Activated CD4-positive, CD25-positive, alpha-beta regulatory T cell treated with anti-CD3 and anti-CD28 coated beads, Interleukin-2, amount 50 U/mL, for 24 hours (primary cell): ENCODE data around the gene IL1RAPL1.

Experiments
- ATAC-seq, 2 donors: fragments of 150-1000 bp; cut with Tn5 transposase; one replicate each; pipeline ENCODE4 v1.10.0; 2021; ENCODE audit warnings: mild to moderate bottlenecking in 1 of 2, moderate library complexity in 1 of 2

IL1RAPL1 gene

GRCh38 chrX:28802625-28803024 lies 215.4 kb downstream of the IL1RAPL1 start:
- ATAC-seq, result no peak

- ATAC-seq, result no peak
Measured at GRCh38 chrX:28835991-28836390, 248.7 kb downstream of the IL1RAPL1 start.

GRCh38 chrX:28843817-28844216 lies 256.6 kb downstream of the IL1RAPL1 start:
- no peak for ATAC-seq

DNA sequence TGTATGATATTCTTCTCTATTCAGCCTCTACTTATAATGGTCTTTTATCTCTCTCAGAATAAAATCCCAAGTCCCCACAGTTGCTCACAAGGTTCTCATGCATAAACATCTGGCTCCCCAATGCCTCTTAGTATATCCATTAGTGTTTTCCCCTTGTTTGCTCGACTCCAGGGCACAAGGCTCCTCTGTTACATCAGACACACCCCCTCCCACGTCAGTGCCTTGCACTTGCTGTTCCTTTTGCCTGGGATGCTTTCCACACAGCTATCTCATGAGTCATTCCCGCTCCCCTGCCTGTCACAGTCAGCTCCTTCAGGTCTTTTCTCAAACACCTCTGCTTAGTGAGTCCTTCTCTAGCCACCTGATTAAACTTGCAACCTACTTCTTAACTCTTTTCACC lies 260.2 kb downstream of the IL1RAPL1 start:
- ATAC-seq, result no peak

DNA sequence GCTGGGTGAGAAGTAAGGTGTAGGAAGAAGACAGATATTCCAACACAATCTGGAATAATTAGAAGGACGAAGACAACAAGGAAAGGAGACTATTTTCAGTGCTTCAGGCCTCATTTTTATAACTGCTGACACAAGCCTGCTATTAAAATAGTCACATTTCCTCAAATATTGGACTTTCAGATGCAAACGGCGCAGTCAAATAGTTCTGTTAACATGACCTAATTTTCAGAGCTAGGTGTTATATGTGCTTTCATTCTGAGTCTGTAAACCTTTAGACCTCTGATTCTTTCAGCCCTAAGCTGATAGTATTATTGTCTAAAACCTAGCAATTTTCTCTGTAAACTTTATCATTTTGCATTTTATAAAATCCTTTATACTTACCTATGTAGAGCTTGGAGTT lies 261.5 kb downstream of the IL1RAPL1 start:
- no peak for ATAC-seq

- ATAC-seq, result no peak
Measured at GRCh38 chrX:28850955-28851354, 263.7 kb downstream of the IL1RAPL1 start.

- ATAC-seq, result no peak
Measured at GRCh38 chrX:28851871-28852270, 264.6 kb downstream of the IL1RAPL1 start.

- no peak for ATAC-seq
Measured at GRCh38 chrX:28854637-28855036, 267.4 kb downstream of the IL1RAPL1 start.

DNA sequence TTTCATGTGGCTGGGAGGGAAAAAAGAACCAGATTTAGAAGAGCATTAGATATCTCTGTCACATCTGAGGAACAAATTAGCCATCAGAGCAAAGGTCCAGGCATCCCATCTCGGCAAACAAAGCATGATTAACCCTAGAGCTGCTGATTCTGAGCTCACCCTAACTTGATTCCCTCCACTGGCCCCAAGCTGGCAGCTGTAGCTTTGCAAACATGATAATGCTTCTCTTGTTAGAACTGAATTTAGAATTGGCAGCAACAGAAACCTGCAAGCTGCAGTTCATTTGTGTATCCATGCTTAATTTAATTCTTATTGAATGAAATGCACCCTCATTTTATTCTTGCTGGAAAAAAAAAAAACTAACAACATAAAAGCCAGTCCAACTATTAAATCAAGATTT lies 289.2 kb downstream of the IL1RAPL1 start:
- no peak for ATAC-seq

DNA sequence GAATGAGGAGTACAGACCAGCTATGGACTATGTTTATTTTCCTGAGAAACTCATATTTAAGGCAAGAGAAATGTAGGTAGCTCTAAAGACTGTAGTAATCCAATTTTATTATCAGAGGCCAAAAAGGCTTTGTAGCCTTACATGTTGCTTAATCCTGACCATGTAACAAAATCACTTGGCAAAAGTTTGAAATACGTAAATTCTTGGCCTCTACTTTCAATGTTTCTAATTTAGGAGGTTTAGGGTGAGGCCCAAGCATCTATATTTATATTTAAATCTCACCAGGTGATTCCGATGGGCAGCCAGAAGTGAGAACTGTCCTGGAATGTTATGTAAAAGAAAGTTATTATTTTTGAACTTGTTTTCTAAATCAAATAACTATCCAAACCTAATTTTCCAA lies 289.7 kb downstream of the IL1RAPL1 start:
- ATAC-seq, result no peak

- no peak for ATAC-seq
Measured at GRCh38 chrX:28880136-28880535, 292.9 kb downstream of the IL1RAPL1 start.

- ATAC-seq, result no peak
Measured at GRCh38 chrX:28884823-28885222, 297.6 kb downstream of the IL1RAPL1 start.

DNA sequence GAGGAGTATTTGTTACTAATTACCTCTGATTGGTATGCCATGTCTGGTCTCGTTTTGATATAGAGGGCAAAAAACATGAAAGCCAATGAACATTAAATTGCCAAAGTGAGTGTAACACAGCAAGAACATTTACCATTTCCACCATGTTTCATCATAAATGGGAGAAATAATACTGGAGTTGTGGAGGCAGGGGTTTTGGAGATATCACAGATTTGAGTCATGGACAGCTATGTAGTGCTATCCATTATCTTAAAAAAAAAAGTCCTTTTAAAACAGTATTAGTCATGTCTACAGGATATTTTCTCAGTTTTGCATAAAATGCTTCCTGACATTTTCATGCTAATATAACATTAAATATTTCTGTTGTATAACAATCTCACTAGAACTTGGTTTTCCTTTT lies 301.2 kb downstream of the IL1RAPL1 start:
- no peak for ATAC-seq

GRCh38 chrX:28889591-28890090 lies 302.4 kb downstream of the IL1RAPL1 start:
- no peak for ATAC-seq

- no peak for ATAC-seq
Measured at GRCh38 chrX:28901637-28902036, 314.4 kb downstream of the IL1RAPL1 start.

- no peak for ATAC-seq
Measured at GRCh38 chrX:28910487-28910886, 323.2 kb downstream of the IL1RAPL1 start.

DNA sequence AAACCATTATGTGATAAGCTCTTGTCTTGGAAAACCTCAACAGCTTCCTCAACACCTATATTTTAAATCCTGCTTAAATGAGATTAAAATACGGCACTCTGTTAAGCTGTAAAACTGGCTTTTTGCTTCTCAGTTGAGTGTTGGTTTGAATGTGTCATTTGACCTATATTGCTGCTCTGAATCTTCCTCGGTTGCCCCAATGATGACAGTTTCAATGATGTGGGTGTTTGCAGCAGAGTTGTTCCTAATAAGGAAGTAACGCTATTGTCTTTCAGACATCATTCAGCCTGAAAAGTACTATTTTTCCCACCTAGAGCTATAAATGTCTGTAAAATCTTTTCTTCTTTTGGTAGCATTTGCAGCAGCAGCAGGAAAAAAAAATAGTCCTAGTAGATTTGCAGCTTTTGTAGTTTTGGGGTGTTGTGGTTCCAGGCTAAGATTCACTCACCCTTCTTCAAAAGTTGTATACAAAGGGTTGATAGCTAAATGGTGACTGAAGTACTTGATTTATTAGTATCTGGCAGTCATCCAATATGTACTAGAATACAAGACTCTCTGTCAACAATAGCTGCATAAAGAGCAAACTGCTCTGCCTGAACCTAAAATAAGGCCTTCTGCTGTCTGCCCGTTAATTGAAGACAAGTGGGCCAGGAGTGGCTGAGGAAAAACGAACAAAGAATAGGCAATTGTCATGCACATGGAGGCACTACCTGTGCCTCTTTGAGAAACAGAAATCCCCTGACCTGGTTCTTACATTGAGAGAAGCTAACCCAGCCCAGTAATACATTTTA lies 333.1 kb downstream of the IL1RAPL1 start:
- no peak for ATAC-seq

DNA sequence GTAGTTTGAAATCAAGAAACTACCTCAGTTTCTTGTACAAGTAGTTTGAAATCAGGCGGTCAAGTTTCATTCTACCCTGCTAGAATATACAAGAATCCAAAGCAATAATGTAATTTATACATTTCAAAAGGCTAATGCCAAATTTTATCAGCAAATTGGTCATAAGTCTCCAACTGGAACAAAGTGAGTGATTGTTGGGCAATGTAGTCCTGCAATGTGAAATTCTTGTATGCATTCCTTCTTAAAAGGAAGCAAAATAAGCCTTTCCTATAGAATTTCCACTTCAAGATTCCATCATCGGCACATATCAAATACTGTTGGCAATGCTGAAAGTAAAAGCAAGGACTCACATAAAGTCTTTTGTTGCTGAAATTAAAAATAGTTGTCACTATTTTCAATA lies 334.9 kb downstream of the IL1RAPL1 start:
- ATAC-seq, result no peak

DNA sequence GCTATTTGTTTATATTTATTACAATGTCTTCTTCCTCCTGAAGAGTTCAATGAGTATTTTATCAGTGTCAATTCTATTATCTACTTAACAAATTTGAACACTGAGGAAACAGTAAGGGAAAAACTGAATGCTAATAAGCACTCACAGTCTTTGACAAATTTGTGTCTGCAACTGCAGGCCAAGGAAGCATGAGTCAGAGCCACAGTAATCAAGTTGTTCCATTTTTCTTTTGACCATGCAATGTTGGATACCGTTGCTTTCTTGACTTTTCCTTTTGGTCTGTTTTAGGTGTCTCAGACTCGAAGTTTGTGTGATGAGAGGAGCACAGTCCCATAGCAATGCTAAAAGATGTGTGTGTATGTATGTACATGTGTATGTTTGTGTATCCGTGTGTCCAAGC lies 359.6 kb downstream of the IL1RAPL1 start:
- ATAC-seq, result no peak

DNA sequence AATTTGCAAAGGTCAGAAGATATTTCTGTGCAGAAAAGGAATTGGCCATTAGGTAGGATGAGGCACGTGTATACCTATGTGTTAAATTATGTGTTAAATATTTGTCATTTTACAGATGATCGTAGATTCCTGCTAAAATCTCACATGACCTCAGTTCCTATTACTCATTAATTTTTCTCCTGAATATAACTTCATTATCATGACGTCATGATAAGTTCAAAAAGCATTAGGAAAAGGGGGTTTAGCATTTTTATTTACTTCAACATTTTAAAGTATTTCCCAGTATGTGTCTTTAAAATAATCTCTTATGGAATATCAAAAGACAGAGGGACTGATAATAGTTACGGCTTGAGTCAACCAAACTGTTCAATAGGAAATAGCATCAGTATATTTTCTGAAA lies 372.8 kb downstream of the IL1RAPL1 start:
- no peak for ATAC-seq

GRCh38 chrX:28966331-28966730 lies 379.1 kb downstream of the IL1RAPL1 start:
- ATAC-seq, result no peak

GRCh38 chrX:28969126-28969525 lies 381.9 kb downstream of the IL1RAPL1 start:
- no peak for ATAC-seq

- no peak for ATAC-seq
Measured at GRCh38 chrX:28979877-28980276, 392.6 kb downstream of the IL1RAPL1 start.

DNA sequence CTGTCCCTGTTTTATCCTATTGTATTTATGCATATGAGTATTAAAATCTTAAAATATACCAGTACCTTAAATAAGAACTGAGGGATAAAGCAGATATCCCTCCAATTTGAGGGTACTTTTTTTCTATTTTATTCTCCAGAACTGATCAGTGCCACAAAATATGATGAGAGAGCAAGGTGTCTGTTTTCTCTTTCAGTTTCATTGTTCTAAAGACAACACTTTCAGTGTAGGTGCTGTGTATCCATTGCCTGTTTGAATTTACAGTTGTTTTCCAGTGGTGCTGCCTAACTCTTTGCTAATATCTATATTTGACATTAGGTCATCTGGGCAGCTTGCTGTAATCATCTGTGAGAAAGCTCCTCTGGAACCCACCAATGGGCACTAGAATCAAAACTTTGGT lies 394.7 kb downstream of the IL1RAPL1 start:
- ATAC-seq, result no peak

GRCh38 chrX:28988246-28988645 lies 401.0 kb downstream of the IL1RAPL1 start:
- ATAC-seq, result no peak
